Eye (tissue), 1 donor: Measurements from ENCODE around the gene STRN3.
"Not testable (repeated sequence)": the region's sequence is repeated elsewhere in the genome, so short reads cannot be mapped to it uniquely, and the experiment has no call there.

Source experiments
- DNase-seq: peaks from one replicate; pipeline ENCODE4 v3.0.0-alpha.2; 2015

The STRN3 gene

GRCh38 chr14:31030469-31030868 lies 4.3 kb upstream of the STRN3 start:
- no peak for DNase-seq

- DNase-seq = no peak
Observed at GRCh38 chr14:31029016-31029970, 3.1 kb upstream of the STRN3 start.

- DNase-seq = no peak
Observed at GRCh38 chr14:31027847-31028246, 1.7 kb upstream of the STRN3 start.

- DNase-seq = peak; percentile 98
Observed at GRCh38 chr14:31026450-31027235, 464 bp upstream of the STRN3 start.

GRCh38 chr14:31025367-31026076 lies 657 bp downstream of the STRN3 start, which contains the start of gene AP4S1:
AP4S1 (plus strand) TSS chr14:31025649; CDS start chr14:31066197, 40,548 bp downstream.
- DNase-seq = peak; percentile 85

- no peak for DNase-seq
Observed at GRCh38 chr14:31024577-31025366, 1.4 kb downstream of the STRN3 start.

- no peak for DNase-seq
Observed at GRCh38 chr14:31024010-31024480, 2.1 kb downstream of the STRN3 start.

- DNase-seq = no peak
Observed at GRCh38 chr14:31022386-31022785, 3.8 kb downstream of the STRN3 start.

- no peak for DNase-seq
Observed at GRCh38 chr14:31021576-31021949, 4.6 kb downstream of the STRN3 start.

- DNase-seq = no peak
Observed at GRCh38 chr14:31020834-31021575, 5.2 kb downstream of the STRN3 start.

- no peak for DNase-seq
Observed at GRCh38 chr14:31018057-31018645, 8.0 kb downstream of the STRN3 start.

GRCh38 chr14:31013841-31014240 lies 12.3 kb downstream of the STRN3 start:
- no peak for DNase-seq

- DNase-seq = no peak
Observed at GRCh38 chr14:31010935-31011334, 15.2 kb downstream of the STRN3 start.

GRCh38 chr14:31009836-31010574 lies 16.2 kb downstream of the STRN3 start:
- no peak for DNase-seq

GRCh38 chr14:31006703-31007102 lies 19.5 kb downstream of the STRN3 start:
- DNase-seq = no peak

- not testable (repeated sequence) for DNase-seq
Observed at GRCh38 chr14:31004007-31004406, 22.2 kb downstream of the STRN3 start.

GRCh38 chr14:31003284-31003683 lies 22.9 kb downstream of the STRN3 start:
- no peak for DNase-seq

GRCh38 chr14:31001339-31001658 lies 24.9 kb downstream of the STRN3 start:
- no peak for DNase-seq

GRCh38 chr14:31000629-31001338 lies 25.4 kb downstream of the STRN3 start:
- DNase-seq = no peak
